ENCODE results near the gene RPS4Y2.

- no peak for TF ChIP-seq CEBPB (IDR thresholded peaks at IDR 0.05)
- TF ChIP-seq FOXM1 (IDR thresholded peaks at IDR 0.05; ENCODE audit: borderline replicate concordance, low read depth): no peak
- no peak for TF ChIP-seq USF1 (IDR thresholded peaks at IDR 0.05)
- no peak for TF ChIP-seq YY1 (IDR thresholded peaks at IDR 0.05; ENCODE audit: low read depth)
- no peak for TF ChIP-seq MAX (IDR thresholded peaks at IDR 0.05)
- no peak for TF ChIP-seq ZBTB7A (IDR thresholded peaks at IDR 0.05; ENCODE audit: low read depth)
- no peak for TF ChIP-seq RAD21 (IDR thresholded peaks at IDR 0.05; ENCODE audit: low read depth)
- no peak for TF ChIP-seq REST (IDR thresholded peaks at IDR 0.05; ENCODE audit: low read depth)
- TF ChIP-seq CREB1 (IDR thresholded peaks at IDR 0.05; ENCODE audit: low read depth): no peak
- TF ChIP-seq TAF1 (IDR thresholded peaks at IDR 0.05; ENCODE audit: low read depth): no peak
Observed at GRCh38 chrY:20776104-20776503, 20.2 kb downstream of the RPS4Y2 start.
